Right lobe of liver (tissue), 4 donors: ENCODE data around the gene PRR7.

Source experiments
- CTCF ChIP-seq, 4 donors: fragments of 200-600 bp in 3 of 4; fragments of 450-650 bp in 1 of 4; IDR thresholded peaks; one replicate each; pipeline versions ENCODE4 v1.5.1 to v1.8.0; 2016 to 2022; ENCODE audit warnings: antibody characterized with exemption in 4 of 4, mild to moderate bottlenecking in 2 of 4
- POLR2A ChIP-seq: fragments of 450-650 bp; IDR thresholded peaks from one replicate; pipeline ENCODE4 v1.6.1; 2017; ENCODE audit warnings: antibody characterized with exemption, mild to moderate bottlenecking
- donor health status: DM: no; HTN: no; CAD: no.
- donor health status: DM: no; HTN: no; CAD: no.
- donor health status: DM: no; HTN: yes; CAD: no.

GRCh38 chr5:177405805-177406204 is 40.8 kb upstream of the PRR7 start:
- no peak for TF ChIP-seq POLR2A
- no peak for TF ChIP-seq CTCF (IDR thresholded peaks at IDR 0.05)
